DOHH2 (cell line): ENCODE measurements around the gene KCNJ1.

ENCODE experiments used
- H3F3A ChIP-seq: fragments of 200-600 bp; sonication (generic), shearing (Covaris generic); 2 replicates; pipeline ENCODE4 v1.6.0; 2016; ENCODE audit warnings: antibody characterized with exemption, mild to moderate bottlenecking; ENCODE audit not compliant: control insufficient read depth, insufficient read depth
- H3K27ac ChIP-seq: fragments of 200-600 bp; sonication (generic); 2 replicates; pipeline ENCODE4 v1.5.1; 2014; ENCODE audit warnings: low read depth, mild to moderate bottlenecking, low read length, moderate library complexity
- H3K27me3 ChIP-seq: fragments of 200-600 bp; sonication (generic); 2 replicates; pipeline ENCODE4 v1.6.1; 2014; ENCODE audit warnings: mild to moderate bottlenecking, low read length, mixed read lengths; ENCODE audit not compliant: control insufficient read depth
- H3K36me3 ChIP-seq: fragments of 200-600 bp; sonication (generic); 2 replicates; pipeline ENCODE4 v1.6.1; 2014; ENCODE audit warnings: mild to moderate bottlenecking, low read length, moderate library complexity, mixed read lengths; ENCODE audit not compliant: control insufficient read depth
- H3K4me1 ChIP-seq: fragments of 200-600 bp; sonication (generic); 2 replicates; pipeline ENCODE4 v1.6.1; 2014; ENCODE audit warnings: mild to moderate bottlenecking, low read length, mixed read lengths; ENCODE audit not compliant: control insufficient read depth
- H3K4me2 ChIP-seq: fragments of 200-600 bp; sonication (generic); 2 replicates; pipeline ENCODE4 v1.6.0; 2014; ENCODE audit warnings: mild to moderate bottlenecking, low read length, moderate library complexity
- H3K4me3 ChIP-seq: fragments of 200-600 bp; sonication (generic); 2 replicates; pipeline ENCODE4 v1.5.1; 2014; ENCODE audit warnings: mild to moderate bottlenecking, low read length, mixed read lengths
- H3K79me2 ChIP-seq: fragments of 200-600 bp; sonication (generic); 2 replicates; pipeline ENCODE4 v1.6.1; 2014; ENCODE audit warnings: mild to moderate bottlenecking, low read length, mixed read lengths; ENCODE audit not compliant: control insufficient read depth
- H3K9me2 ChIP-seq: fragments of 200-600 bp; sonication (generic); replicated peaks from 2 replicates; pipeline ENCODE4 v1.6.1; 2014; ENCODE audit warnings: mild to moderate bottlenecking, low read length, mixed read lengths; ENCODE audit not compliant: control insufficient read depth
- H3K9me3 ChIP-seq: fragments of 200-600 bp; sonication (generic); 2 replicates; pipeline ENCODE4 v1.6.1; 2014; ENCODE audit warnings: antibody characterized with exemption, low read length, mixed read lengths; ENCODE audit not compliant: control insufficient read depth, insufficient read depth
- H4K20me1 ChIP-seq: fragments of 200-600 bp; sonication (generic); 2 replicates; pipeline ENCODE4 v1.6.0; 2014; ENCODE audit warnings: low read depth, mild to moderate bottlenecking, antibody characterized with exemption, low read length, moderate library complexity; ENCODE audit not compliant: control insufficient read depth, insufficient read depth
- CTCF ChIP-seq: fragments of 200-600 bp; sonication (generic); IDR thresholded peaks from one replicate; pipeline ENCODE4 v1.5.1; 2014; ENCODE audit warnings: antibody characterized with exemption, mild to moderate bottlenecking, low read depth, low read length; ENCODE audit not compliant: poor library complexity, severe bottlenecking
- EZH2phosphoT487 ChIP-seq: fragments of 200-600 bp; sonication (generic); IDR thresholded peaks from 2 replicates; pipeline ENCODE4 v1.6.1; 2017; ENCODE audit warnings: borderline replicate concordance, mild to moderate bottlenecking, antibody characterized with exemption, low read length, moderate library complexity, mixed read lengths

The KCNJ1 gene

GRCh38 chr11:128901653-128902514 is 34.8 kb upstream of the KCNJ1 start:
- Histone ChIP-seq H3K4me2 (no peak overlapping the region), H3K27me3 (peaks cover 36% of the 10 kb centered on the region)
- TF ChIP-seq EZH2phosphoT487 (no peak), CTCF (no peak)

GRCh38 chr11:128900468-128900867 is 33.4 kb upstream of the KCNJ1 start:
- H3F3A ChIP-seq = no peaks in the 10 kb centered on the region
- peaks cover 6% of the 10 kb centered on the region; the same call in 1 of the 2 replicates for H3K4me1 ChIP-seq
- peaks cover 28% of the 10 kb centered on the region for H3K27me3 ChIP-seq
- no peaks in the 10 kb centered on the region for H3K9me2 ChIP-seq
- no peaks in the 10 kb centered on the region for H4K20me1 ChIP-seq
- no peak overlapping the region for H3K4me2 ChIP-seq
- TF ChIP-seq CTCF (no peak), EZH2phosphoT487 (no peak)
- no peaks in the 10 kb centered on the region for H3K9me3 ChIP-seq
- H3K79me2 ChIP-seq = no peaks in the 10 kb centered on the region
- no peak overlapping the region for H3K27ac ChIP-seq
- H3K4me3 ChIP-seq = no peak overlapping the region
- no peaks in the 10 kb centered on the region for H3K36me3 ChIP-seq

More at GRCh38 chr11:128901653-128902514, 34.8 kb upstream of the KCNJ1 start:
- H4K20me1 ChIP-seq = no peaks in the 10 kb centered on the region
- H3F3A ChIP-seq = no peaks in the 10 kb centered on the region
- H3K9me2 ChIP-seq = no peaks in the 10 kb centered on the region
- no peak overlapping the region for H3K27ac ChIP-seq
- H3K4me1 ChIP-seq = peaks cover 11% of the 10 kb centered on the region
- no peak overlapping the region for H3K4me3 ChIP-seq
- no peaks in the 10 kb centered on the region for H3K79me2 ChIP-seq
- no peaks in the 10 kb centered on the region for H3K9me3 ChIP-seq
- no peaks in the 10 kb centered on the region for H3K36me3 ChIP-seq

- peaks cover 27% of the 10 kb centered on the region for H3K27me3 ChIP-seq
- no peaks in the 10 kb centered on the region for H3F3A ChIP-seq
- H3K4me2 ChIP-seq = no peak overlapping the region
- no peaks in the 10 kb centered on the region for H3K4me1 ChIP-seq
- H3K27ac ChIP-seq = no peak overlapping the region
- TF ChIP-seq EZH2phosphoT487 (no peak), CTCF (no peak)
- no peak overlapping the region for H3K4me3 ChIP-seq
- H3K36me3 ChIP-seq = no peaks in the 10 kb centered on the region
- H3K9me3 ChIP-seq = no peaks in the 10 kb centered on the region
- no peaks in the 10 kb centered on the region for H3K79me2 ChIP-seq
- no peaks in the 10 kb centered on the region for H4K20me1 ChIP-seq
- no peaks in the 10 kb centered on the region for H3K9me2 ChIP-seq
Measured at GRCh38 chr11:128898580-128899344, 31.7 kb upstream of the KCNJ1 start.
